ENCODE measurements around the gene FCN2.

FCN2 gene

GRCh38 chr9:134935056-134935640, 54.5 kb downstream of the FCN2 start:
- DNase-seq: no peak

- DNase-seq: no peak
Observed at GRCh38 chr9:134935701-134936345, 55.2 kb downstream of the FCN2 start.

GRCh38 chr9:134936346-134937163, 55.9 kb downstream of the FCN2 start:
- DNase-seq: peak; percentile 94
